GM18502 (cell line): ENCODE results near the gene CDCA8.
"Not testable (repeated sequence)": the region's sequence is repeated elsewhere in the genome, so short reads cannot be mapped to it uniquely, and the experiment has no call there.

ENCODE experiments used
- ATAC-seq: cut with Tn5 transposase; IDR thresholded peaks from one replicate; pipeline ENCODE4 v1.9.1; 2021; ENCODE audit warnings: mild to moderate bottlenecking; ENCODE audit not compliant: unreplicated experiment, poor library complexity

Gene CDCA8

DNA sequence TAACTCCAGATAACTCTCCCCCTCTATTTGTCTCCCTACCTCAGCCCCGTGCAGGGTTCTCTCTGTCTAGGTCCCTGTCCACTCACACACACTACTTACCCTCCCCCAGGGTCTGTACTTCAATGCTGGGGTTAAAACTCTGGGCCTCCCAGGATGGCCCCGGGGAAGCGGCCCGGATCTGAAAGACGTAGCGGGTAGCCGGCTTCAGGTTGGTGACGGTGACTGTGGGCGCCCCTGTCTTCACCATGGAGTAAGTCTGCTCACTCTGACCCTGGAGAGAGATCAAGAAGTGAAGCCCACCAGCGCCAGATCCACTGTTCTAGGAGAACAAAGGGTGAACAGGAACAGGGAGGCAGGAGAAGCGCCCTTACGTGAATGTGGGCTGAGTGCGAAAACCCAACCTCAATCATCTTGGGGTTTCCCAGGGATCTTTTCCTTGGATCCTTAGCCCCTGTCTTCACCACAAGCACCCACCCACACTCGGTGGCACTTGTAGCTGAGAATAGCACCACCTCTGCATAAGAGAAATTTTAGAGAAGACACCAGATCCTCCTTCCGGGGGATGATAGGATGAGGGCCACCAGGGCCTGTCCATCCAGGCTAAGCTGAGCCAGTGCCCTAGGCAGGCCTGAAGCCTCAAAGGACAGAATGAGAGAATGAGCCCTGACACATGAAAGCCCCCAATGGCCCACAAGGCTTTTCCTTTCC, 39.1 kb downstream of the CDCA8 start:
- no peak for ATAC-seq

- no peak for ATAC-seq
Measured at GRCh38 chr1:37732111-37732780, 39.9 kb downstream of the CDCA8 start.

DNA sequence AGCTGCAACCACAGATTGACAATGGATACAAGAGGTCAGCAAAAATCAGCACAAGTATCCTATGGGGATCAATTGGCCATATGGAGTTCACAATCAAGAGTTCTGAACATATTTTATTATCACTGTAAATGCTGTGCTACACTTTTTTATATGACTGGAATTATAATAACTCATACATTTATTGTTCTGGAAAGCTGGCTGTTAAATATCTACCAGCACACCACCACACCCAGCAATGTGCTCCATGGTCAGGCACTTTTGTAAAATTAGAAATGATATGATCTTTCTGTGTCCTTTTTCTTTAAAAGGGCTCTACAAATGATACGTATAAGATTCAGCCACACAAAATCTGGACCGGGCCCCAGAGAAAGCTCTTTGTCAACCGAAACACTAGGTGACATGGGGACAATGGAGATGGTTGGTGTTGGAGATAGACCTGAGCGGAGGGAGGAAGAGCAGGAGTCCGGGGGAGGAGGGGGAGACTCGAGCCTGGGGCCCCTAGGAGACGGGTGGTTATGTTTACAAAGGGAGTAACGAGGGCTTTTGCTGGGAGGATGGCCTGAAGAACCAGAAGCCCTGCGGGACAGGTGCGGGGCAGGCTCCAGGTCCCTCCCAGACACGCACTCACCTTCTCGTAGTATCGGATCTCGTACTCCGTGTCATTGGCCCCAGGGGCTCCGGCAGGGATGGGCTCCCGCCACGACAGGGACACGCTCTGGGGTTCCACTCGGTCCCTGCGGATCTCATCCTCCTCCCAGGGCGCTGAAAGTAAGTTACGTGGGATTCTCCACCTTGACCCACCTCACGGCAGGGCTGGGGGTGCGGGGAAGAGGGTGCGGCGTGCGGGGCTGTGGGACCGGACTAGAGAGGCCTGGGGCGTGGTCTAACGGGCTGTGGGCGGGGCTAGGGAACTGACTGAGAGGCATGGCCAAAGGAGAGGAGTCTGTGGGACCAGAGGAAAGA, 42.6 kb downstream of the CDCA8 start:
- no peak for ATAC-seq

- not testable (repeated sequence) for ATAC-seq
Measured at GRCh38 chr1:37737975-37738374, 45.7 kb downstream of the CDCA8 start.

- not testable (repeated sequence) for ATAC-seq
Measured at GRCh38 chr1:37738619-37739018, 46.3 kb downstream of the CDCA8 start.

GRCh38 chr1:37739222-37739621, 46.9 kb downstream of the CDCA8 start:
- no peak for ATAC-seq

DNA sequence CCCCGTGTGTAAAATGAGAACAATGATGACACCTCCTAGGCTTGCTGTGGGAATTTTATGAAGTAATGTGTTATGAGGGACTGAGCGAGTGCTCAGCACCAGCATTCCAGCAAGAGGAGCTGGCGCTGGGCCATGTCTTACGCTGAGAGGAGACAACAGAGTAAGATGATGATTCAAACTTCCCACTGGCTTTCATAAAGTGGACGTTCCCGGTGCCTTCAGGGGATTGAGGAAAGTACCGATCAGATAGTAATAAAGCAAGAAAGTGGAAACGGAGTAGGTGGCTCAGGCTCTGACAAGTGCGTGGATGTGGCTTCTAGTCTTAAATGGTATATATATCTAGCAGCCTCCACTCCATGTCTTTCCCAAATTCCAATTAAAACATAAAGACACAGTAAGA, 48.8 kb downstream of the CDCA8 start:
- ATAC-seq, result no peak

DNA sequence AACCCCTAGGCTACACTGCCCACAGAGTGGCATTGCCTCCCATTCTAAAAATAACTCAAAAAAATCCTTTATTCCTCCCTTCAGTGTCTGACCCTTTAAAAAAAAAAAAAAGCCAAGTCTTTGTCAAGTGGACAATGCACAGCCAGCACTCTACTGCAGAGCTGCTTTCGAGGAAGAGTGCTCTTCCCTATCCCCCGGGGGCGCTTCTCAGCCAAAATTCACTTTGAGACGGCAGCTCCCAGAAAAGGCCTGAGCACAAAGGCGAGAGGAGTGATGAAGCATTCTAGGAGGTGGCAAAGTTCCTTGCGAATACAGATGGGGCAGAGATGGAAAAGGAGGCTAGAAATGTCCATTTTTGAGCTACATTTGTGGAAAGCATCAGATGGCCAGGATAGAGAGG, 49.3 kb downstream of the CDCA8 start:
- ATAC-seq, result no peak

DNA sequence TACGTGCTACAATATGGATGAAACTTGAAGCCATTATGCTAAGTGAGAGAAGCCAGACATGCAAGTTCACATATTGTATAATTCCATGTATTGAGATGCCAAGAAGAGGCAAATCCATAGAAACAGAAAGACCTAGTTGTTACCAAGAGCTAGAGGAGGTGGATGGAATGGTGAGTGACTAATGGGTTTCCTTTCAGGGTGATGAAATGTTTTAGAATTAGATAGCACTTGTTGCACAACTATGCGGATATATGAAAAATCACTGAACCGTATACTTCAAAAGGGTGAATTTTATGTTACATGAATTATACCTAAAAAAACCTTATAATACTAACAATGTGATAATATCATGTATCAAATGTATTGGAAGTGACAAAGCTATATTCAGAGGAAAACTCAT, 54.5 kb downstream of the CDCA8 start:
- ATAC-seq, result no peak

DNA sequence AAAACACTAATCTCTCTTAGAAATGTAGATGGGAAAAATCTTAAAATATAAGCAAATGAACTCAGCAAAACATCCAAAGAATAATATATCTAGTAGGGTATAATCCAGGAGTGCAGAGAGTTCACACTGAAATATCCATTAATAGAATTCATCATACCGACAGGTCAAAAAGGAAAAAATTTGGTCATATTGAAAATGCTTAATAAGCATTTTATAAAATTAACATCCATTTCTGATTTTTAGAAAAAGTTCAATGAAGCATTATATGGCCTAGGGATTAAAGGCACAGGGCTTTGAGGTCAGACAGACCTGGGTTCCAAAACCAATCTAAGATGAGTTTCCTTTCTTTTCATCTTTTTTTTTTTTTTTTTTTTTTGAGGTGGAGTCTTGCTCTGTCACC, 56.2 kb downstream of the CDCA8 start:
- ATAC-seq, result no peak

GRCh38 chr1:37752213-37752582, 59.9 kb downstream of the CDCA8 start:
- no peak for ATAC-seq

GRCh38 chr1:37752583-37753471, 60.5 kb downstream of the CDCA8 start:
- no peak for ATAC-seq

DNA sequence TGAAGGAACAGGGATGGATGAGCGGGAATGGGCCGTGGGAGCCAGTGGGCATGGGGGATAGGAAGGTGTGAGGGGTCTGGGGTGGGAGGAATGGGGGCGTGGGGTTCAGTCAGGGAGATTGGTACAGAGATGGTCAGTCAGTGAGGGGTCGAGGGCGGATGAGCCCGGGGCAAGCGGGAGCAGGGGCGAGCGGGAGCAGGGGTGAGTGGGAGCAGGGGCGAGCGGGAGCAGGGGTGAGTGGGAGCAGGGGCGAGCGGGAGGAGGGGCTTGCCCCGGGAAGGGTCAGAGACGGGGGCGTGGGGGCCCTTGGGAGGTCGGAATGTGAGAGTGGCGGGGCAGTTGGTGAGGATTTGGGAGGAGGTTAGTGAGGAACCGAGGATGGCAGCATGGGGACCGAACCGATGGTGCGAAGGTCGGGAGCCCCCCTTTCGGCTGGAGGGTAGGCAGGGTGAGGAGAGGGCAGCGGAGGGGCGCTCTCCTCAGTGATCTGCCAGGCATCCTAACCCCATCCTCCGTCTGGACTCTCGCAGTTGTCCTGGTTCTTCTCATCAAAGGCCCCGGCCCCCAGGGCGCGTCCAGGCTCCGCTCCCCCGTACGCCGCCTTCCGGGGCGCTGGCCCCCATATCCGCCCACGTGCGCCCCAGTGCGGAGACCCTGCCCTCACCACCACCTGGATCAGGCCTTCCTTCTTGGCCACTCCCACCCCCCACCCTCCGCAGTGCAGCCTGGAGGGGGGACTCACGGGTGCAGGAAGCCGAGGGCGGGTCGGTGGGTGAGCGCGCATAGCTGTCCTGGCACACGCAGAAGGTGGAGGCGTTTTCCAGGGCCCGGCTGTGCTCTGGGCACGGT, 61.4 kb downstream of the CDCA8 start:
- ATAC-seq, result no peak

GRCh38 chr1:37755290-37755689, 63.0 kb downstream of the CDCA8 start:
- ATAC-seq, result no peak

GRCh38 chr1:37755951-37756560, 63.7 kb downstream of the CDCA8 start:
- no peak for ATAC-seq
